ENCODE measurements around the gene ADAMTSL5.
A peak's percentile ranks its signal among the peaks of the same experiment; 100 is the strongest.
"Not testable (repeated sequence)": the region's sequence is repeated elsewhere in the genome, so short reads cannot be mapped to it uniquely, and the experiment has no call there.

Gene ADAMTSL5

DNA sequence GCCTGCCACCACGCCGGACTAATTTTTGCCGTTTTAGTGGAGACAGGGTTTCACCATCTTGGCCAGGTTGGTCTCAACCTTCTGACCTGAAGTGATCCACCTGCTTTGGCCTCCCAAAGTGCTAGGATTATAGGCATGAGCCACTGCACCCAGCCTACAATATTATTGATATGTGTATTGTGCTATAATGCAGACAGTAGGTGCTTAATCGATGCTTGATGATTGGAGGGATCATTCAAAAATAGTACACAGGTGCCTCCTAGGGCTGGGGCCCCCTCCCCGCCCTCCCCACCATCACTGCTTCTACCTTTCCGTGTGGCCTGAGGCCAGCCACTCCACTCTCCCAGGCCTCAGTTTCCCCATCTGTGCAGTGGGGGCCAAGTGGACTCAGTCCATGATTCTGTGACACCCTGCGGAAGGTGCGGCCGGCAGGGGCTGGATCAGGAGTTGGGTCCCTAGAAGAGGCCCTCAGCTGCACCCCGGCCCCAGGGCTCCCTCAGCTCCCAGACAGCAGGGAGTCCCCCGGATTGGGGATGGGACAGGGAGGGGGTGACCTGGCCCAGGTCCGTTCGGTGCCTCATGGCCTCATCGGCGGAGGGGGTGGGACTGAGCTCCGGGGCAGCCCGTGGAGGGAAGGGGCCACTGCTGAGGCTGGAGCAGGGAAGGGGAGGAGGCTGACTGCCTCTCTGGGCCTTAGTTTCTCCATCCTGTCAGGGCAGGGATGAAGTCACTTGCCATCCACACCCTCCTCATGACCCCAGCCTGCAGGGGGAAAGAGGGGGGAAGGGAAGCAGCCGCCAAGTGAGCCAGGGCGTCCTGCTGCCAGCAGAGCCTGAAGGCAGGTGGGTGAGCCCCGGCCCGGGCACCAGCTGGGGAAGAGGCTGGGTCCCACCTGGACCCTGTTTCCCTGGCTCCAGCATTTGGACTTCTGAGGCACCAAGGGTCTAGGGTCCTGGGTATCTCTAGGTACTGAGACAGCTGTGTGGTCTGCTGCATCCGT is 1.2 kb downstream of the ADAMTSL5 start:
- no peak for DNase-seq

DNA sequence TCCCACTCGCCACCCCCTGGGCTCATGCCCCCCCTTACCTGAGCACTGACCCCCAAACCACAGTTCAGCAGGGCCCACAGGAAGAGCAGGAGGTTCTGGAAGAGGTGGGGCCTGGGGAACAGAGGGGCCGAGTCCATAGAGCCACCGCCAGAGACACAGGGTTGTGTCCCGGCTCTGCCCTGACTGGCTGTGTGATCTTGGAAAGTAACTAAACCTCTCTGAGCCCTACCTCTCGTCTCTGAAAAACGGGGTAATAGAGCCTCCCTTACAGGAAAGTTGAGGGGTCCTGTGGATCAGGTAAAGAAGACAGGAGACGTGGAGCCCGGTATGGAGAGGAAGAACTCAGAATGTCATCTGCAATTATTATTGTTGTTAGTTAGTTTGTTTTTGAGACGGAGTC is 2.0 kb downstream of the ADAMTSL5 start:
- DNase-seq: no peak

DNA sequence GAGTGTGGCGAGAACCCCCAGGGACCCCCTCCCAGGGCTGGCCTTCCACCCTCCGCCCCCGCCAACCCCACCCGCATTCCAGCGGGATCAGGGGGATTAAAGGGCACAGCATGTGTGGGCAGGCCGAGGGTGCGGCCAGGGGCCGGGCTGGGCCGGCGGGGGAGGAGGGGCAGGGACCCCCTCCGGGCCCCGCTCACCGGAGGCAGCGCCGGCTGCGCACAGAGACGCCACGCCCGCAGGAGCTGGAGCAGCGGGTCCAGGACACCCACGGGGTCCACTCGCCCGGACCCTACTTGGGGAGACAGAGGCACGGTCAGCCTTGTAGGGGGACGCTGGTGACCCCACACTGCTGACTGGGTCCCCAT is 2.4 kb downstream of the ADAMTSL5 start:
- DNase-seq: no peak

- DNase-seq: no peak
Observed at GRCh38 chr19:1509602-1510441, 3.0 kb downstream of the ADAMTSL5 start.

DNA sequence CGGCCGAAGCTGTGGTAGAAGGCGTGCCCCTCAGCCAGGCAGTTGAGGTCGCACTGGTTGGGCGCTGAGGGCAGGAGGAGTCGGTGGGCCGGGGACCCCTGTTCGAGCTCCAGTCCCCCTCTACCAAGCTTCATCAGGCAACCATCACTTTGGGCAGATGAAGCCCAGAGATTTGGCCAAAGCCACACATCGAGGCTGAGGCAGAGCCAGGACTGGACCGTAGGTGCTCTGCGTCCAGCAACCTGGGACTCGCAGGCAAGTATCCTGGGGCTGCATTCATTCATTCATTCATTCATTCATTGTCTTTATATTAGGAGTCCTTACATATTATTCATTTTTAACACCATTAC is 4.3 kb downstream of the ADAMTSL5 start:
- no peak for DNase-seq

GRCh38 chr19:1507763-1508506 is 4.9 kb downstream of the ADAMTSL5 start:
- DNase-seq: peak; percentile 97

GRCh38 chr19:1507192-1507660 is 5.6 kb downstream of the ADAMTSL5 start:
- no peak for DNase-seq

DNA sequence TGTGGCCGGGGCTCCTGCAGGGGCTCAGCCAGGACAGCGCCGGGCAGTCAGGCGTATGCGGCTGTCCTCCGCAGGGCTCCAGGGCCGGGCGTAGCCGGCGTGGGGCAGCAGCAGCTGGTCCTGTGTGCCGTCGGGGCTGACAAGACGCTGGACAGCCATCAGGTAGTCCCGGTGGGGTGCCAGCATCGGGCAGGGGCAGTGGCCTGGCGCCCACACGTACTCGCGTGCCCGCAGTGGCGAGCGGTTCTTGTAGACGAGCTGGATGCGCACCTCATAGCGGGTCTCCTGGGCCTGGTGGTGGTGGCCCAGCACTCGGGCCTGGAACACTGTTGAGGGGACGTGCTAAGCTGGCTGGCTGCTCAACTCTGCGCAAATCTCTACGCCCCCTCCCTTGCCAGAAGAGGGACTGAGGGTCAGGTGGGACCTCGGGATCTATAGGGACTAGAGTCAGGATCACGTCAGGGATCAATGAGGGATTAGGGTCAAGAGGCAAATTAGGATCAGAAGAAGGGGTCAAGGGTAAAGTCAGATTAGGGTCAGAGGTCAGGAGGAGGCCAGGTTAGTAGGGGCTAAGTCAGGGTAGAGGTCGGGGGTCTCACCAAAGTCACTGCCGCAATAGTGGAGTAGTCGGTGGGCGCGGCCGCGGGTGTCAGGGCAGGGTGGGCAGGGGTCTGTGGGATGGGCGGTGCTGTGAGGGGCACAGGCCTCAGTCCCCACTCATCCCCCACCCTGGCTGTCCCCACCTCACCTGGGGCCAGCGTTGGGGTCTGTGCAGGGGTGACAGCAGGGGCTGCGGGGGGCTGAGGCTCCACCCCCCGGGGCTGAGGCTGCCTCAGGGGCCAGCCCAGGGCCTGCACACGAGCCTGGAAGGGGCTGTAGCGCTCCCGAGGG is 6.6 kb downstream of the ADAMTSL5 start:
- no peak for DNase-seq

GRCh38 chr19:1505012-1505411 is 7.8 kb downstream of the ADAMTSL5 start:
- DNase-seq: no peak

DNA sequence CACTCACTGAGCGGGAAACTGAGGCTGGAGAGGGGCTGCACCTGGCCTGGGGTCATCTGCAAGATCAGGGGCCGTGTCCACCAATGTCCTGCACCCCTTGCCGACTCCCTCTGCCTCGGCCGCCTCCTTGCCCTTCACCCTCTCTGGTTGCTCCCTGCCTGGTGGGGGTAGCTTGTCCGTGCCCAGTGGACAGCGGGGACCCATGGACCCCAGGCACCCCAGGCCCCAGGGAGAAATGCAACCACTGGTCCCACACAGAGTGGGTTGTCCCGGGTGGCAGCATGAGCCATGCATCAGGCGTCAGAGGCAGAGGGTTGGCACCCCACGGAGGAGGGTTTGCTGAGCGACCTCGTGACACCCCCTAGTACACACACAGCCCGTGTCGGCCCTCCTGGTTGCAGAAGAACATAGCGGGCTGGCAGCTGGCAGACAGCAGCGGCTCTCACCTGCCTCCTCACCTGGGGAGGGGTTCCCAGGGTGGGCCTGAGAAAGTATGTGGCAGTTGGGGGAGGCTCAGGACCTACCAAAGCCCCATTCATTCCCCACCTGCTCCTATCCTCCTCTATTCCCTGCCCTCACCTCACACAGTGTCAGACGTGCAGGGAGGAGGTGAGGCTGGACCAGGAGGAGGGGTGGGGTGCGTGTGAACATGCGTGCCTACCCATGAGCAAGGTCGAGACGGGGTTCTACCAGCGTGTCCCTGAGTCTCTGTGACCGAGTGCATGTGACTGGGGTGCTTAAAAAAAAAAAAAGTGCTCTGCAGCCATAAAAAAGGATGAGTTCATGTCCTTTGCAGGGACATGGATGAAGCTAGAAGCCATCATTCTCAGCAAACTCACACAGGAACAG is 8.7 kb downstream of the ADAMTSL5 start:
- no peak for DNase-seq

- no peak for DNase-seq
Observed at GRCh38 chr19:1503089-1503924, 9.5 kb downstream of the ADAMTSL5 start.

- DNase-seq: no peak
Observed at GRCh38 chr19:1502433-1503088, 10.3 kb downstream of the ADAMTSL5 start.

DNA sequence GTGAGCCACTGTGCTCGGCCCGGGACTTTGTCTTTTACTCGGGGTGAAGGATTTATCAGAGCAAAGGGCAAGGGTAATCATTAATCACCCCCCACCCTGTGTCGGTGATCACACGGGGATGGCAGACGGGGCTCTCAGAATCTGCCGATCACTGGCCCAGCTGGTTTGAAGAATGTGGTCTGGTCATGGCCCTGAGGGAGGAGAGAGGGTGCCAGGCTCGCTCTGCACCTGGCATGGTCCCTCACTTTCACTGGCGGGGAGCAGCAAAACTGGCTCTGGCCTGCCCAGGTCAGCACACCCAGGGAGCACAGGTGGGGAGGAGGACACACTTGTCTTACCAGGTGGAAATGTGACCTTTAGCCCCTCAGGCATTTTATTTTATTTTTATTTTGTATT is 11.6 kb downstream of the ADAMTSL5 start:
- DNase-seq: no peak

DNA sequence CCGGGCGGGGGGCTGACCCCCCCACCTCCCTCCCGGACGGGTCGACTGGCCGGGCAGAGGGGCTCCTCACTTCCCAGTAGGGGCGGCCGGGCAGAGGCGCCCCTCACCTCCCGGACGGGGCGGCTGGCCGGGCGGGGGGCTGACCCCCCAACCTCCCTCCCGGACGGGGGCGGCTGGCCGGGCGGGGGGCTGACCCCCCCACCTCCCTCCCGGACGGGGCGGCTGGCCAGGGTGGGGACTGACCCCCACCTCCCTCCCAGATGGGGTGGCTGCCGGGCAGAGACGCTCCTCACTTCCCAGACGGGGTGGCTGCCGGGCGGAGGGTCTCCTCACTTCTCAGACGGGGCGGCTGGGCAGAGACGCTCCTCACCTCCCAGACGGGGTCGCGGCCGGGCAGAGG is 13.6 kb downstream of the ADAMTSL5 start:
- DNase-seq: not testable (repeated sequence)

DNA sequence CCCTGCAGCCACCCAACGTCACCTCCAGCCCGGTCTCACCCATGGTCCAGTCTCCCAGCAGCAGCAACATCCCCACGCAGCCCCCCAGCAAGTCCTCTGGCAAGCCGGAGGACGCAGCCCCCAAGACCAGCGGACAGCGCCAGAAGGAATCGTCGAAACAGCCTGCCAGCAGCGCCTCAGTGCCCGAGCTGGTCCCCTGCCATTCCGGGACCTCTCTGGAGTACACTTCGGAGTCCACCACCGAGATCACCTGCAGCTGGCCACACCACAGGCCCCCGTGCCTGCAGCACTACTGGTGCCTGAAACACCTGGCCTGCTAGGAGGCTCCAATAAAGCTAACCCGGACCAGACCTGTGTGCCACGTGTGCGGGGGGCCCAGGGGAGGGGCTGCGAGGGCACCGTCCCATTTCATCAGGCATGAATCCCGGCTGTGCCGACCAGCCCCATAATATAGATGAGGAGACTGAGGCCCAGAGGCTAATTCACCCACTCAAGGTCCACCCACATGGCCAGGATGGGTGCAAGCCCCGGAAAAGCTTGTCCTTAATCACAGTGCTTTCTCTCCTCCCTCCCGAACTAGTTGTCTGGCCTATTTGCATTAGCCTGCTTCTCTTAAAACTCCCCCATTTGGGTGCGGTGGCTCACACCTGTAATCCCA is 15.1 kb downstream of the ADAMTSL5 start:
- DNase-seq: no peak

DNA sequence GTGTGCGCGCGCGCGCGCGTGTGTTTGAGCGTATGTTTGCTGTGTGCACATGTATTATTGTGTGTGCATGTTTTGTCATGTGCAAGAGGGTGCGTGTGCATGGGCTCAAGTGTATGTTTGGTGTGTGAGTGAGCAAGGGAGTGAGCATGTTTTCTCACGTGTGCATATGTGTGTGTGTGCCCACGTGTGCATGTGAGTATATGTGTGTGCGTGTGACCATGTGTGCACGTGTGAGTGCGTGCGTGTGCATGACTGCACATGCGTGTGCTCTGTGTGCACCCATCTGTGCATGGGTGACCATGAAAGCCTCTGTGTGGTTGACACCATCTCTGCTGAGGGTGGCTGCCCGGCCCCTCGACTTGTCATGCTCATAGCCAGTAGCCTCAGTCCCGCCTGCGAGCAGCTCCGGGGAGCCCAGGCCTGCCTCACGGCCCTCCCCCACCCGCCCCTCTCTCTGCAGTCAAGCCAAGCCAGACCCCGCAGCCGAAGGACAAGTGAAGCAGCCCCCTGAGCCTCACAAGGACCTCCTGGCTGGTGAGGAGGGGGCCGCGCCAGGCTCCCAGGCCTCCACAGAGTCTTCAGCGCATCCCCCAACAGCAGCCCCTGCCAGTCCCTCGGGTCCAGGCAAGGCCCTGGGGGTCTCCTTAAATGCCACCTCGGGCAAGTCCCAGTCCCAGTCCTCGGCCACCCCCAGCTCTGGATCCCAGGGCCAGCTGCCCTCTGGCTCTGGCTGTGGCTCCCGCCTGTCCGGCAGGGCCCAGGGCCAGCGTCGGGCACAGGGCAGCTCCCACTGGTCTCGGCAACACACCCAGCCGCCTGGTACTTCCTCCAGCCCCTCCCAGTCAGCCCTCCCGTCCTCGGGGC is 15.9 kb downstream of the ADAMTSL5 start:
- no peak for DNase-seq

DNA sequence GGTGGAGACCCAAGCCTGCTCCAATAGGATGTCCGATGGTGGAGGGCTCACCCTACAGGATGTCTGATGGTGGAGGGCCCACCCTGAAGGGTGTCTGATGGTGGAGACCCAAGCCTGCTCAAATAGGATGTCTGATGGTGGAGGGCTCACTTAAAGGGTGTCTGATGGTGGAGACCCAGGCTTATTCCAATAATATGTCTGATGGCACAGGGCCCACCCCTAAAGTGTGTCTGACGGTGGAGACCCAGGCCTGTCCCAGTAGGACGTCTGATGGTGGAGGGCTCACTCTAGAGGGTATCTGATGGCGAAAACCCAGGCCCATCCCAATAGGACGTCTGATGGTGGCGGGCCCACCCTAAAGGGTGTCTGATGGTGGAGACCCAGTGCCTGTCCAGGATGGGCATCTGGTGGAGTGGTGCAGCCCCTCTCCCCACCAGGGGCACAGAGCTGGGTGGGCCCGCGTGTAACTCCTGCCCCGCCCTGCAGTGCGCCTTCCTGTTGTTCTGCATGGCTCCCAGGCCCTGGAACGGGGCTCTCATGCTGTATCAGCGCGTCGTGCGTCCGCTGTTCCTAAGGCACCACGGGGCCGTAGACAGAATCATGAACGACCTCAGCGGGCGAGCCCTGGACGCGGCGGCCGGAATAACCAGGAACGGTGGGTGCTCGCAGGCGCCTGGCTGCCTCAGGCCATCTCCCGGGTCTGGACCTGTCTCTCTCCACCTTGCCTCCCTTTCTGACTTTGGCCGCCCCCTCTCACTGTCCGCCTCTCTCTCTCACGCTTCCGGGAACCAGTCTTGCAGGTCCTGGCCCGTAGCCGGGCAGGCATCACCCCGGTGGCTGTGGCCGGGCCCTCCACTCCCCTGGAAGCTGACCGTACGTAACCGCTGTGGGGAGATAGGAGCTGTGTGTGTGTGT is 16.8 kb downstream of the ADAMTSL5 start:
- no peak for DNase-seq

All from NCI-H2171 (cell line).